GM12875 (cell line): ENCODE results near the gene YARS1.
A peak's percentile ranks its signal among the peaks of the same experiment; 100 is the strongest.

ENCODE experiments used
- H3K4me3 ChIP-seq: one replicate; pipeline ENCODE4 v1.5.1; 2011; ENCODE audit warnings: low read depth, low read length, control low read depth
- TF ChIP-seq, protein P1 (sequence below): IDR thresholded peaks from 2 replicates; pipeline ENCODE4 v1.5.1; 2011; ENCODE audit warnings: low read depth, mild to moderate bottlenecking, control low read depth, inconsistent platforms, low read length, moderate library complexity, borderline replicate concordance; ENCODE audit not compliant: insufficient read depth

Gene YARS1

DNA sequence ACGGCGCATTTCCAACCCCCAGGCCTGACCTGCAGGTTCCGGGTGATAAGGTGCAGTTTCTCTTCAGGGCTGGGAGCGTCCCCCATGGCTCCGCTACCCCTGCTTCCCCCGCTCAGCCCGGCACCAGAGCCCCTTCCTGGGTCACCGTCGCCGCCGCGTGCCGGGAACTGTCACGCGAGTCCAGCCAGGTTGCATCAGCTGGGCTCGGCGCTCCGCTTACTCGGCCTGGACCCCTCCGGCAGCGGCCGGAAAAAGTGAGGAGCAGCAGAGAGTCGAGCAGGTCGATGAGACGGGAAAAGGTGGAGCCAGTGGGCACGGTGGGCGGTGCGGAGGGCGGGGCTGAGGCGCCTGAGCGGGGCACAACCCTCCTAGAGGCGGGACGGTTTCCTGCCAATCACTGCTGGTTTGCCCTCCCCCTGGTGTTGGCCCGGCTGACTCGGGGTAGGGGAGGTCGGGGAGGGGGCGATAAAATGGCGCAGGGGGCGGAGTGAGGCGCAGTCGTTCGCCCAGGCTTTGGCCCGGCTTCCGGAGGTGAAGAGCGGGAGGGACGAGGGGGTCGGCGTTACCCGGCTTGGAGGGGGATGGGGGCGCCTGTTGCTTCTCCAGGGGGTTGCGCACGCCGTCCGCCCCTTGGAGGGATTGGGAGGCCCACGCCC, at the start of gene YARS1, which contains the start of gene S100PBP:
YARS1 (minus strand) TSS at position 200 of the 656 bp plus-strand sequence; CDS start at position 86, 114 bp downstream.
S100PBP (plus strand) TSS at position 495 of the 656 bp plus-strand sequence. CDS start 8,447 bp downstream, outside the sequence.
- TF ChIP-seq, protein P1, sequence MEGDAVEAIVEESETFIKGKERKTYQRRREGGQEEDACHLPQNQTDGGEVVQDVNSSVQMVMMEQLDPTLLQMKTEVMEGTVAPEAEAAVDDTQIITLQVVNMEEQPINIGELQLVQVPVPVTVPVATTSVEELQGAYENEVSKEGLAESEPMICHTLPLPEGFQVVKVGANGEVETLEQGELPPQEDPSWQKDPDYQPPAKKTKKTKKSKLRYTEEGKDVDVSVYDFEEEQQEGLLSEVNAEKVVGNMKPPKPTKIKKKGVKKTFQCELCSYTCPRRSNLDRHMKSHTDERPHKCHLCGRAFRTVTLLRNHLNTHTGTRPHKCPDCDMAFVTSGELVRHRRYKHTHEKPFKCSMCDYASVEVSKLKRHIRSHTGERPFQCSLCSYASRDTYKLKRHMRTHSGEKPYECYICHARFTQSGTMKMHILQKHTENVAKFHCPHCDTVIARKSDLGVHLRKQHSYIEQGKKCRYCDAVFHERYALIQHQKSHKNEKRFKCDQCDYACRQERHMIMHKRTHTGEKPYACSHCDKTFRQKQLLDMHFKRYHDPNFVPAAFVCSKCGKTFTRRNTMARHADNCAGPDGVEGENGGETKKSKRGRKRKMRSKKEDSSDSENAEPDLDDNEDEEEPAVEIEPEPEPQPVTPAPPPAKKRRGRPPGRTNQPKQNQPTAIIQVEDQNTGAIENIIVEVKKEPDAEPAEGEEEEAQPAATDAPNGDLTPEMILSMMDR = no peak
- H3K4me3 ChIP-seq = peak within 1 kb of the TSS; percentile 89

DNA sequence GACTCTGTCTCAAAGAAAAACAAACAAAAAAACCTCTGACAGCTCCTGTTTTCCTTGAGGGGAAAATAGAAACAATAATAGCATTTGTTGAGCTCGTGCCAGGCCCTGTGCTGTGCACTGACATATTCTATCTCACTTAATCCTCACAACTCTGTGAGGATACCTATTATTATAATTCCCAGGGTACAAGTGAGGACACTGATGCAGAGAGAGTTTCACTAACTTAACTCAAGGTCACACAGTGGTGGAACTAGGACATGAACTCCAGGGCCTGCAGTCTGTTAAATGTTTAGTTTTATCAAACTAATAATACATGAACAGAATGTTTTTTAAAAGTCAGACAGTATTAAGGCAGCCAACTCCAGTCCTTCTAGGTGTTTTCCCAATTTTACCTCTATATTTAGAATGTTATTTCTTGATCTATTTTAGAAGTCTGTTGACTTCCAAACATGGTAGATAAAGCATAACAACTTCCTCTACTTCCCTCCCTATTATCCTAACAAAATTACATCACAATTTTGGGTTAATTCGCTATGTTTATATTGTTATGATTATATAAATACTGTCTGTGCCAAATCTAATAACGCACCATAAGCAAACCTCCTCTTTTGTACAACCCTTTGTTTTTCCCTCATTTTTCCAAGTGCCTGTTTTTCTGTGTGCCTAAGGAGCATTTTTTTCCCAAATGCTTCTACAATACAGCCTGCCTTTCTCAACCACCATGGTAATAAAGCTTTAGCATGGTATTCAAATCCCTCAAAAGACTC, 48.7 kb upstream of the YARS1 start:
- no peak overlapping the region for H3K4me3 ChIP-seq
- TF ChIP-seq, protein P1 = no peak

DNA sequence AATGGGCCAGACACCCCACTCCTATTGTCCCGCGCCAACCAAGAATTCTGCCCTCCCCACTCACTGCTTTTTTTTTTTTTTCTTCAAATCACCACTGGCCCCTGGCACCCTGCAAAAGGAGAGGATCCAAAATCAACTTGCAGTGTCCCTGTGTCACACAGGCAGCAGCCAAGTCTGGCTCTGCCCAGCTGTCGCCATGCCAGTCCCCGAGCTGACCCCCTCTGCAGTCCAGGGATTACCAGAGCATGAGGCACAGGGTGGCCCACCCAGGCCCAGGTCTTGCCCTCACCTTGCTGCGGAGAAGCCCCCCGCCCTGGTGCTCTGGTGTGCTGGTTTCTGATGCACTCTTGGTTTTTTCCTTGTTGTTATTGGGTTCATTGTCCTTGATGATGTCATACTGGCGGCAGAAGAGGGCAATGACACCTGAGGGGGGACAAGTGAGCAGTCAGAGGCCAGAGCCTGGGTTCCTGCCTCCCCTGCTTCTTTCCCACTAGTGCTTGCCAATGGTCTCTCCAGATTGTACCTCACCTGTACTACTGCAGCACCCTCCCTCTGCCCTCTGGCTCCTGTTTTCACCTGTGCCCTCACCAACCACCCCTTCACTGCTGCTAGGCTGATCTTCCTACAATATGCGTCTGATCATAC, 47.3 kb upstream of the YARS1 start:
- TF ChIP-seq, protein P1 = no peak
- H3K4me3 ChIP-seq = no peak overlapping the region

DNA sequence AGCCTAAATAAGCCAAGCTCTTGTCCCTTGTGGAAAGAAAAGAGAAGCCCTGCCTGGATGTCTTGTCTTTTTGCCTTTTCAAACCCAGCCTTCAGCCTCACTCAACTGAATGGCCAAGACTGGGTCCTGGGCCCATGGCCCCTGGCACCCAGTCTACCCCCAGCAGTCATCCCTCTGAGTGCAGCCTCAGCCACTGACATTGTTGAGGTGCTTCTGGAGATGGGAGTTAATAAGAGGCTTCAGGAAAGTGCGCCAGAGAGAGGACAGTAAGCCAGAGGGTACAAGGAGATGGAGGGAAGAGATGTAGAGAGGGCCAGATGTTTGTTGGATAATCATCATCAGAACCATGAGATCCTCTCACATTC, 46.7 kb upstream of the YARS1 start:
- TF ChIP-seq, protein P1 = no peak
- H3K4me3 ChIP-seq = no peak overlapping the region

DNA sequence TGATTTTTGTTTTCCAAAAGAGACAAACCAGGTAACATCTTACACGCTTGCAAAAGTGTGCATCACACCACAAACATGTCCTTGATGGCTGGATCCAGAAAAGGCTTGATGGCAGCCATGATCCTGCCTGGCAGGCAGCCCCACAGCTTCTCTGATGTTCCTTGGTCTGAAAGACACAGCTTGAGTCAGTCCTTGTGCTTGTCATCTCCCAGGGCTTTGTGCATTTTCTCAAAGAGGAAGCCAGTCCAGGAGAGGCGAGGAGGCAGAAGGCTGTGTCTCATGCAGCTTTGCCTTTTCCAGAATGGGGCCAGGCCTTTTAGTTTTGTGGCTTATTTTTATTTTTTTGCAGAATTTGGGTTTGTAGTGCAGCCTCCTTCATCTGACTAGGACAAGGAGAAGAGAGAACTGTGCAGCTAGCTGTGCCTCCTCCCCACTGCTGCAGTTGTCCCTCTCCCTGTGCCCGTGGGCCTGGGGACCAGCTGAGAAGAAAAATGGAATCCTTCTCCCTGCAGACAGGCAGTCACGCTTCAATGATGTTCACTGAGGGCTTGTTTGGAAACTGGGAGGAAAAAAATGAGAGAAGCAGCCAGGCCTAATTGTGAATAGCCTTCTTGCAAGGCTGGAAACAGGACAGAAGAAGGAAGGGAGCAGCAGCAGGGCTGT, 46.2 kb upstream of the YARS1 start:
- TF ChIP-seq, protein P1 = no peak
- H3K4me3 ChIP-seq = no peak overlapping the region

DNA sequence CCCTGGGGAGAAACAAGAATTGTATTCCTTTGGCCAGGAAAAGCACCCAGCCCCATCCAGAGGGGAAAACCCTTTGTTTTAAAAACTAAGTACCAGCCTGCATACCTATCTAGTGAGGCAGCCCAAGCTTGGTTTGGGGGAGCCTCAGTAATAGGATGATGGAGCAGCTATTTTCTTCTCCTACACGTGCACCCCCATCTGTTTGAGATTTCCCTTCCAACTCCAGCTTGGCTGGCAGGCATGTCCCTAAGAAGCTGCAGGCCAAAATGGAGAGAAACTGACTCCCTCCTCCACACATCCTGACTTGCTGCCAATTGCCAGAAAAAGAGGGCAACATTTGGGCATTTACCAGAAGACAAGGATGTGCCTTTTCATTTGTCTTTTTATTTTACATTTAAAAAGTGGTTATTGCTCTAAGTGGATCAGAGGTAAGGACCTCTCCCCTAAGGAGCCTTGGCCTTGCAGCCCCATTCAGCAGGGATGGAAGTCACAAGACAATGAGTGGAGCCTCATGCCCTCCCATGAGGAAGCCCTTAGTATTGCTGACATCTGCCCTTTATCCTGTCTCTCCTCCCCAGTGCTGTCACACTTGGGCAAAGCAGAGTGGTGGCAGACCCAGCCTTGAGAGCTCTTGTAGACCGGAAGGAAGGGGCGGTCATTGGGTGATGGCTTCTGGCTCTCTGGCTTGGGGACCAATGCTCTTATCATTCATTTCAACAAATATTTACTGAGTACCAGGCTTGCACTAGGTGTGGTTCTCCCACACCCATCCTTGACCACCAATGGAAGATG, 44.9 kb upstream of the YARS1 start:
- no peak overlapping the region for H3K4me3 ChIP-seq
- TF ChIP-seq, protein P1 = no peak
